IPS-11a (cell line): ENCODE data around the gene PSTPIP2.
"Not testable (repeated sequence)": the region's sequence is repeated elsewhere in the genome, so short reads cannot be mapped to it uniquely, and the experiment has no call there.

Experiments used
- H3K4me3 ChIP-seq: one replicate; pipeline ENCODE4 v1.5.1; 2013; ENCODE audit warnings: low read depth, low read length, control low read depth

The PSTPIP2 gene

DNA sequence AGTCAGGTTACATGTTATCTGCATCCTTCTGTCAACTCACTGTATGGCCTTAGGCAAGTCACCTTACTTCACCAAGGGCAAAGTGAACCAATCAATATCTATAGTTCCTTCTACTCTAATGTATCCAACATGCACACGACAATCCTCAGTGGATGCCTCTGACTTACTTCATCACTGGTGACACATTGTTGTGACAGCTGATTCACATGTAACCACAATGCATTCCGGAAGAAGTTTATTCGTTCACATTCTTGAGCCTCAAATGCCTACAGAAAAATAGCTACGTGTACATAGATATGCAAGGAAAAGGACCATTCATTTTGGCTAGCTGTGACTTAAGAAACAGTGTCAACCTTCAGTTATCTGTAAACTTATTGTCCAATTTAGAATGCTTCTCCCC is 78.6 kb downstream of the PSTPIP2 start:
- H3K4me3 ChIP-seq = no peak overlapping the region

DNA sequence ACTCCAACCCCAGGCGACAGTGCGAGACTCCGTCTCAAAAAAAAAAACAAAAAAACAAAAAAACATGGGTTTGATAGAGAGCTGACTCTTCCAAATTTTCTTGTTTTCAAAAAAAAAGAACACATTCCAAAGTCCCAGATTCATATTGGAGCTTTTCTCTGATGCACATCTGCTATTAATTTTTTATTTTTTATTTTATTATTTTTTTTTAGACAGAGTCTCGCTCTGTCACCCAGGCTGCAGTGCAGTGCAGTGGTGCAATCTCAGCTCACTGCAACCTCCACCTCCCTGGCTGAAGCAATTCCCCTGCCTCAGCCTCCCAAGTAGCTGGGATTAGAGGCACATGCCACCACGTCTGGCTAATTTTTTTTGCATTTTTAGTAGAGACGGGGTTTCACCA is 79.5 kb downstream of the PSTPIP2 start:
- H3K4me3 ChIP-seq = not testable (repeated sequence)

DNA sequence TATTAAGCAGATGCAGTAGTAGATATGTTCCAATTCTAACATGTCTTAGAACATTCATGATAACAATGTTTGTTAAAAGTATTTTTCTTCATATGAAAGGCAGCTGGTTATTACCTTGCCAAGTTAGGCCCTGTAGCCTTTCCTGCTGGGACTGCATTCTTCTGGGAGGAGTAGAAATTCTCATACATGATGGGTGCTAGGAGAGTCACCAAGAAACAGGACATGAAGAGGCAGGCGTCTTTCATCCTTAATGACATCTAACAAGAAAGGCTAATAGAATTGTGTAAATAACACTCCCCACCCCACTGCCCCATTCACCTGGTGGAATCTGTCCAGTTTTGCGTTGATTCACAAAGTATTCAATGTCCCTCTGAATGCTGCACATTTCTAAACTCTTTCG is 80.3 kb downstream of the PSTPIP2 start:
- no peak overlapping the region for H3K4me3 ChIP-seq

DNA sequence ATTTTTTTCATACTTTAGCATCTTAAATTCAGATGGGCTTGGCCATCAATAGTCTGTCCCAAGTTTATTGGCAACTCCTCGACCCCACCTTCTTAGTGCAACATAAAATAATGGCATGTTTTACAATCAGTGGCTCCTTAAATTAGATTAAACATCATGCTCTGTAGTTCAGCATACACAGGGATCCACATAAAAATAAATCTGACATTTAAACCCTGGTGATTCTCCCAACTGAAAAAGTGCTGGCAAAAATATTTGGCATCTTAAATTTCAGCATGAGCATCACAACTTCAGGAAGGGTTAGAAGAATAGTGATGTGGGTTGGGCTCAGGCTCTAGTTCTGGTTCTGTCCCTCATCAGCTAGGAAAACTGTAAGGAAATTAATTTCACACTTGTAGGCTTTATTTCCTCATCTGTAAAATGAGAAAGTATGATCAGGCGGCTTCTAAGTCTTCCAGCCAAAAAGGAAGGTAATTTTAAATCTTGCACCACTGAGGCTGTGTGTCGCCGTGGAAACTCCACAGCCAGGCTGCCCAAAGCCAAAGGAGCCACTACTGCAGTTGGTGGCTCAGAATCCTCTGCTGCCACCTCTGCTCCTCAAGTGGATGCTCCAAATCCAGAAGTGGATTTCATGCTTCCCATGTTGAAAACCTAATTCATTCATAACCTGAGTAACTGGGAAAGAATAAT is 87.4 kb downstream of the PSTPIP2 start:
- no peak overlapping the region for H3K4me3 ChIP-seq

DNA sequence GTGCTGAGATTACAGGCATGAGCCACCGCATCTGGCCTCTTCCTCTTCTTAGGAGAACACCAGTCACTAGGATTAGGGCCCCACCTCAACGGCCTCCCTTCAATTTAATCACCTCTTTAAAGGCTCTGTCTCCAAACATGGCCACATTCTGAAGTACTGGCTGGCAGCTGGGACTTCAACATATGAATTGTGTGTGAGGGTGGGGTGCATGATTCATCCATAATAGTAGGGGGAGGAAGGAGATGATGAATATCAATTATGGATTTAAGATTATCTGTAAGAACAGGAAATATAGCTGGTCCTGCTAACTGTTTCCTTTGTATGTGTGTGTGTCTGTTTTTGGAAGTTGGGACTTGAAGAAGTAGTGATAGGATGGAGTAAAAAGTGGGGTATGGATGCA is 90.2 kb downstream of the PSTPIP2 start:
- no peak overlapping the region for H3K4me3 ChIP-seq

DNA sequence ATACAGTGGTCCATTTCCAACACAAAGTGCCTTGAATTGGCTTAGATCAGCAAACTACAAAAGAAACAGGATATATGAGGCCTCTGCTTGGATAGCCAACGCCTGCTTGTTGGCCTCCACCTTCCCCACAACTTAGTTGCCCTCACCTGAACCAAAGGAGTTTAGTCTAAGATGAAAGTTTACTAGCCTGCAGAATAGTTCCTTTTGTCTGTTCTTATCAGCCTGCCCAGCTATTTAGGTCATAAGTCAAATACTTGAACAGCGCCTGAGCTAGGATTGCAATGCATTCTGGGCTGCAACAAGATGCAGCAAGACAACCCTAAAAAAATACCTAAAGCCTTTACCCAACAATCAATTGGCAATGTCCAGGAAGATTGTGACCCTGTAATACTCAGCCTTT is 91.8 kb downstream of the PSTPIP2 start:
- H3K4me3 ChIP-seq = no peak overlapping the region

DNA sequence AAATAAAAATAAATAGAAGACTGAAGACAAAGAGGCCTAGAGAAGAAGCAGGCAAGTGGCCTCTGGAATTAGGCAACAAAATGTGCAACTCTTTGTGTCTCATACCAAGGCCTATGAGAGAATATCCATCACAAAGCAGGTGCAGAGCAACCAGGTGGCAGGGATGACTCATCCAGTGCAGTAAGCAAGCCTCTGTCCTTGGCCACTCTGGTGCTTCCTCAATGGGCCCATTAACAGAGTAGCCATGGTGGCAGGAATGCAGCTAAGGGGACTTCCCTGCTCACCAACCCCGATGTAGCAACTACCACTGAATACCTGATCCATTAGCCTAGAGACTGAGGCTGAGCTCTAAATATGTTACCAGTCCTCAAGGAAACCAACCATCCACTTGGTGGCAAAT is 94.0 kb downstream of the PSTPIP2 start:
- H3K4me3 ChIP-seq = no peak overlapping the region

DNA sequence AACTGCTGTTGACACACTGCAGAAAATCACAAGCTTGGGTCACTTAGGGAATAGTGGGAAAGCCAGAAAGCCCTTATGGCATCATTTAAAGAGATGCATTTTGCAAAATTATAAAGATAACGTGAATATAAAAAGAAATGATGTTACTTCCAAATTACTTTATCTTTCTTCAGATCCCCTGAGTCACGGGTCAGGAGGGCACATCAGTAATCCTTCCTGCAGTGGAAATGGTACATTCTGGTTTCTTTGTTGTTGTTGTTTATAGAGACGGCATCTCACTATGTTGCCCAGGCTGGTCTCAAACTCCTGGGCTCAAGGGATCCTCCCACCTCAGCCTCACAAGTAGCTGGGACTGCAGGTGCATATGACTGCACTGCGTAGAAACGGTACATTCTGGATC is 95.1 kb downstream of the PSTPIP2 start:
- no peak overlapping the region for H3K4me3 ChIP-seq

DNA sequence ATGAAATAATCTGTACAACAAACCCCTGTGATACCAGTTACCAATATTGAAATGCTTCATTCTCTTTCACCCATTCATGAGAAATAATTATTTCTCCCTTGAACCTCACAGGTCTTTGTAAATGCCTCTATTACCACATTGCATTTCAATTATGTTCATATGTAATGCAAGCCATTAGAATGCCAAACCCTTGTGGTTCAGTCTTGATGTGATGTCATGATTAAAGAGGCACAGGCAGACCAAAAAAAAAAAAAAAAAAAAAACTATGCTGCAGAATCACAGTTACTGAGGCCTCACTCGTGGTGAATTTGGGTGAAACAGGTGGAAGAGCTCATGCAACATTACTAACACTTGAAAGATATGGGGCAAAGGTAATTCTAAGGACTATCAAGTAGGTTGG is 95.5 kb downstream of the PSTPIP2 start:
- H3K4me3 ChIP-seq = no peak overlapping the region

DNA sequence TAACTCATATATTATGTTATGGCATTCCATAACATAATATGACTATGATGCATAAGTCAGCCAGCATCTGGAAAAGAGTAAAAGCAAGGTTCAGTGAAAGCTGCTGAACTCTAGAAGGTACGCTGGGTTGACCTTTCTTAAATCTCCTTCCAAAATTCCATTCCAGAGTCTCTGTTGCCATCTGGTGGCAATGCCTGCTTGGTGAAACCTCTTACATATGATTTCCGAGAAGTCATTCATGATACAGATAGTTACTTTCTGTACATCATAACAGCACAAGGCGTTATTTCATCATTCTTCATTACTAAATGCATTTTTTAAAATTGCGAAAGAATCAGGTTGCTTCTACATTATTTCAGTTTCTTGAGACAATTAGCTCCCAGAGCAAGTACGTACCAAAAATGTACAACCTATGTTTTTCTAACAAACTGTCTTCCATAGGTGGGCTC is 97.9 kb downstream of the PSTPIP2 start:
- no peak overlapping the region for H3K4me3 ChIP-seq

DNA sequence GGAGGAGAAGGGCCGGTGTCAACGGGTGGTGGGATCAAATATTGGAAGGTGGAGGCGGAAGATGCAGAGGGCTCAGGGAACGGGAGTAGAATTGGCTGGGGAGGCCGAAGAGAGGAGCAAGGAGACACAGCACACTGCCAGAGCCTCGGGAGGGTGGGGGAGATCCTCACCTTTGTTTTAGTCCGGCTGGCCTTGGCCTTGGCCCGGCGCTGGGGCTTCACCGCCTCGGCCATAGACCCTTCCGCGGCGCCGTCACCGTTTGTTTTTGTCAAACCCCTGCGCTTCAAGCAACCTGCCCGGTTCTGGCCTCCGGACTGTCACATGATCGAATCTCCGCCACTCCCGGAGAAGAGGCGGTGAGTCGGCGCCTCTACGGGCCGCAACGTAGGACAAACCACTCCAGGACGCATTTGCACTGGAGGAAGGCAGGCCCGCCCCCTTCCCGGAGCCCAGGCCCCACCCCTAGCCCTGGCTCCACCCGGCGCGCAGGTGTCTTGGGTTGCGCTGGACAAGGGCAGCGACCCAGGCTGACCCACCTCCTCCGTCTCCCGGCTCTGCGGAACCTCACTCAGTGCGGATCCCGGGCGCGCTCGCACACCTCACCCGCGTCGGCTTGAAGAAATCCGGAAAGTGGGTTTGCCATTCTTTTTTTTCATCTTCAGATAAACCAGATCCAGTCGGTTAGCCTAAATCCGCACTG is 104.9 kb downstream of the PSTPIP2 start, which contains the start of gene EPG5:
Gene EPG5, minus strand, starts transcription at position 323 of the 700 bp plus-strand sequence. Its CDS starts 90 bp downstream, at position 233.
- peak within 1 kb of the TSS; percentile 94 for H3K4me3 ChIP-seq

DNA sequence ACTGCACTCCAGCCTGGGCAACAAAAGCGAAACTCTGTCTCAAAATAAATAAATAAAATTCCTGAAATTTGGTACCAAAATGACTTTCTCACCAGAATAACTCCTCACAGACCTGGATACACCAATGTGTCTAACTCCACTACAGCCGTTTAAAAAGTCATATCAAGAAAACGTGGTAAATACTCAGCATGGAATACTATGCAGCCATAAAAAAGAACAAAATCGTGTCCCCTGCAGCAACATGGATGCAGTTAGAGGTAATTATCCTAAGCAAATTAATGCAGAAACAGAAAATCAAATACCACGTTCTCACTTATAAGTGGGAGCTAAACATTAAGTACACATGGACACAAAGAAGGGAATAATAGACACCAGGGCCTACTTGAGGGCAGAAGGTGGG is 107.1 kb downstream of the PSTPIP2 start:
- H3K4me3 ChIP-seq = not testable (repeated sequence)

DNA sequence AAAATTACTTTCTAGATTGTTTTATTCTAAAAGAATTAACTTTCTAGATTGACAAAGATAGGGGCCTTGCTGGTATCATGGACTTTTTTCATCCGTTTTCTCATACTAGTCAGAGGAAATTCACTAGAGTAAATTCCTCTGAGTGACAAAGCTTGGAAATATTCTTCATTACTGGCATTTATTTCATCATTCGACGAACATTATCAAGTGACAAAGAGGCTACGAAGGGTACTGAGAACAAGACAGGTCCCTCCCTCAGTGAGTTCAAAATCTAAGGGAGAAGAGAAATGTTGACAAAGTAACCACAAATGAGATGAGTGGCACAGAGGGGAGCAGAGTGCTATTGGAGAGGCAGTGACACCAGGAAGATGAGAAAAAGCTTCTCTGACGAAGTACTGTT is 109.2 kb downstream of the PSTPIP2 start:
- H3K4me3 ChIP-seq = no peak overlapping the region

DNA sequence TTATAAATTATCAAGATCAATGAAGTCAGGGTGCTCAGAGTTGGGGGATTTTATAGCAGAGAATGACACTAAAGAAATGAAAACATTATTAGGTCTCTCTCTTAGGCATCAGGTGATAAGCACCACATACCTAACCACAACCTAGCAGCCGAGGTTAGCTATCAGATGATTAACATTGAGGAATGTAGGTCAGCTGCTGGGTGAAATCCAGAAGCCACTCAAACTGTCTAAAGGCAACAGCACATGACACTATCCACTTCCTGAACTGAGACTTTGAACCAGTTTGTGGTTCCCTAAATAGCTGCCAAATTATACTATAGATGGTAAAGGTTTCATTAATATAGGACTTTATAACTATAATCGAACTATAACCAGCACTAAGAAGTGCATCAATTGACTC is 109.6 kb downstream of the PSTPIP2 start:
- H3K4me3 ChIP-seq = no peak overlapping the region

DNA sequence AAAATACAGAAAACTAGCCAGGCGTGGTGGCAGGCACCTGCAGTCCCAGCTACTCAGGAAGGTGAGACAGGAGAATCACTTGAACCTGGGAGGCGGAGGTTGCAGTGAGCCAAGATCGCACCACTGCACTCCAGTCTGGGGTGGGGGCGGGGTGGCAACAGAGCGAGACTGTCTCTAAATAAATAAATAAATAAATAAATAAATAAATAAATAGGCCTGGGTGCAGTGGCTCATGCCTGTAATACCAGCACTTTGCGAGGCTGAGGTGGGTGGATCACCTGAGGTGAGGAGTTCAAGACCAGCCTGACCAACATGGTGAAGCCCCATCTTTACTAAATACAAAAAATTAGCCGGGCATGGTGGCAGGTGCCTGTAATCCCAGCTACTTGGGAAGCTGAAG is 112.6 kb downstream of the PSTPIP2 start:
- H3K4me3 ChIP-seq = not testable (repeated sequence)

DNA sequence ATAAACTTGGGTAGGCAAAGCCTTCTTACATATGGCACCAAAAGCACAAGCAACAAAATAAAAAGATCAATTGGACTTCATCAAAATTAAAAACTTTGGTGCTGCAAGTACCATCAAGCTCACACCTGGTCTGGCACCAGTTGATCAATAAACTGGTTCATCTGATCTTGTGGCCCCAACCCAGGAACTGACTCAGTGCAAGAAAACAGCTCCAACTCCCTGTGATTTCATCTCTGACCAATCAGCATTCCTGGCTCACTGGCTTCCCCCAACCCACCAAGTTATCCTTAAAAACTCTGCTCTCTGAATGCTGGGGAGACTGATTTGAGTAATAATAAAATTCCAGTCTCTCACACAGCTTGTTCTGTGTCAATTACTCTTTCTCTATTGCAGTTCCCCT is 113.3 kb downstream of the PSTPIP2 start:
- H3K4me3 ChIP-seq = no peak overlapping the region

DNA sequence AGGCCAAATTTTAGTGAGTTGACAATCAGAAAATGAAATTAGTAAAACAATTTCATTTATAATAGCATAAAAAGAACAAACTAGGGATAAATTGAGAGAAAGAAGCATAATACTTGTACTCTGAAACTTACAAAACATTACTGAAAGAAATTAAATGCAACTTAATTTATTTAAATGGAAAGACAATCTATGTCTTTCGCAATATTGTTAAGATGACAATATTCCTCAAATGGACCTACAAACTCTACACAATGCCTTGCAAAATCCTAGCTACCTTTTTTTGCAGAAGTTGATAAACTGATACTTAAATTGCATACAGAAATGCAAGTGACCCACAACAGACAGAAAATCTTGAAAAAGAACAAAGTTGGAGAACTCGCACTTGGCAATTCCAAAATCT is 114.0 kb downstream of the PSTPIP2 start:
- H3K4me3 ChIP-seq = no peak overlapping the region

DNA sequence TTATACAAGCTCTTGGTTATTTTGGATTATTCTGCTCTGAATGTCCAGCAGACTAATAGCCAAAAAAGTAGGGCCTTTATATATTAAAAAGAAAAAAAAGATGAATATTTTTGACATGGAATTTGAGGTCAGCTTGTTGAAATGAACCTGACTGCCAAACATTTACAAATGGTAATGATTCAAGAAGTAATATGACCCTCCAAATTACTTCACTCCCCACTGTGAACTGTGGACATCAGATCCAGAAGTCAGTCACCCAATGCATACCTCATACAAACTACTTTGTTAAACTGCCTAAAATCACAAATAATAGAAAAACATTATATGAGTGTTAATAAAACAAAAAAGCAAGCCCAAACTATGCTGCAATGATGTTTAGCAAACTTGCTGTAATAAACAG is 115.0 kb downstream of the PSTPIP2 start:
- H3K4me3 ChIP-seq = no peak overlapping the region

DNA sequence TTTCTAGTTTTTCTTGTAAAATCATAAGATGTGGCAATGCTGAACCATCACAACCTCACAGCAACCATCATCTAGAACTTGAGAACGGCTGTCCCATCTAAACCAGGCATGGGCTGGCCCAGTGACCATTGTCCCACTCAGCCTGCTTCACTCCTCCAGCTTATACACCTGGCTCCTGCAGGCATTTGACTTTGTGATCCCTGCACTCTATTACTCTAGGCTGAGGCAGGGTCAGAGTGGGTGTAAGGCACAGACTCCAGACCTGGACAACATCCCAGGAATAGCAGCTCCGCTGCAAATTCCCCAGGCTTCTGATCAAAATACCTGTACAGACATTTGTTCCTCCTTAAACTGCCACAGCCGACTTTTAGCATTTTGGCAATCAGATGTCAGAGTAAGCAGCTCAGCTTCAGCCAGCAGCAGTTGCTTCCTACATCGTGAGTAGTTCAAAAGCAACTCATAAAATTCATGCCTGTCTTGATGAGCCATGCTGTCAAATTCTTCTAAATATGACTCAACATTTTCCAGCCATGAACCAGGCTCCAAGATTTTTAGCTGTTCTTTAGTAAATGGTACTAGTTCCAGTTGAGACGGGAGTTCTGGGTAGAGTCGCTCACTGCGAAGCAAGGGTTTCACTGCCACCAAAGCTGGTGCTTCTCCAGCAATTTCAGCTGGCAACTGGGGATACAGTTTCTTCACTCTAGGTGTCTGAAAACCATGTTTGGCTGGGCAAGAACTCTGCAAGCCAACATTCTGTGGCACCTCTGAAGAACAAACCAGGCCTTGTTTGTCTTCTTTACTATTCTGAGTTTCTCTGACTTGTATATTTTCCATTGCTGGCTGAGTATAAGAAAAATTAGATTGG is 117.8 kb downstream of the PSTPIP2 start:
- H3K4me3 ChIP-seq = no peak overlapping the region

DNA sequence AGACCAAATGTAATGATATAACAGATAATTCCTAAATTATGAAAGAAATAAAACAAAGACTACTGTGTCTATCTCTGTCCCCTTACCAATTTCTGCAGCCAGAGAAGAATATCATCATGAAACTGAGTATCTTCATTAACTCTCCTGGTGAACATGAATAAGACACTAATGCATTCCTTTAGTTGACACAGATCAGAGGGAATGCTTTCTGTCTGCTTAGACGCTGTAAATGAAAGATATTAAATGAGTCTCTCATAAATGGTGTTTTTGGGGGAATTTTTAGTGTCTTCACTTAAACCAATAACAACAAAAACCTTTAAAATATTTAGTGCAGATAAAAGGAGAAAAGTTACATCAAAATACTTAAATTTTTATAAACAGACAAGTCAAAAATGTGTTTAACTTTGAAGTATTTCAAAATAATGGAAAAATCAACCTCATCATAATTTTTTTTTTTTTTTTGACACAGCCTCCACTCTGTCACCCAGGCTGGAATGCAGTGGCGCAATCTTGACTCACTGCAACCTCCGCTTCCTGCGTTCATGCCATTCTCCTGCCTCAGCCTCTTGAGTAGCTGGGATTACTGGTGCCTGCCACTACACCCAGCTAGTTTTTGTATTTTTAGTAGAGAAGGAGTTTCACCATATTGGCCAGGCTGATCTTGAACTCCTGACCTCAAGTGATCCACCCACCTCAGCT is 120.9 kb downstream of the PSTPIP2 start:
- no peak overlapping the region for H3K4me3 ChIP-seq

DNA sequence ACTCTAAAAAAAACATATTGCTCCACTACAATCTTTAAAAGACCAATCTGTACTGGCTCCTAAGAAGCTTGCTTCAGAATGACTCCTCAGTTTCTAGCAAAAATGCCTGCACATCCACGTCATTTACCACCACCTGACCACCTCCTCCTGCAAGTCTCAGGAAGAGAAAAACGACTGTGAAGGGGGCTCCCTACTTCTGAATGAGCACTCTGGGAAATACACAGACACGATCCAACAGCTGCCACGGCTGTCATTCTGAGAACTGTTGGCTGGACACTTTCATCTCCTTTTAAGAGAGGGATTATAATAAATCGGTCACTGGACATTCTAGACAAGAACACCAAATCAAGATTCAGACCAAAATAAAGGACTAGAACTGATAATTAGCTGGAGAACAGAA is 126.4 kb downstream of the PSTPIP2 start:
- no peak overlapping the region for H3K4me3 ChIP-seq
